ENCODE results near the gene NFYC.
A peak's percentile ranks its signal among the peaks of the same experiment; 100 is the strongest.

NFYC gene

GRCh38 chr1:40692429-40692895 is 958 bp downstream of the NFYC start:
- H3K27me3 ChIP-seq: no peaks in the 10 kb centered on the region
- intact Hi-C loops (cut with DNase I; ENCODE audit: low total_unique reads): no loop called here
- H3K9me3 ChIP-seq: no peaks in the 10 kb centered on the region
- H3K4me1 ChIP-seq: peaks cover 0 to 42% (median 18%) of the 10 kb centered on the region in 4 donors
- no peak for DNase-seq
- H3K4me3 ChIP-seq: peak overlapping the region; percentile 85 to 97
- H3K27ac ChIP-seq: peak overlapping the region; percentile 99
- no peak for TF ChIP-seq CTCF (IDR thresholded peaks at IDR 0.05)
- H3K36me3 ChIP-seq: peaks cover 0 to 6% (median 0%) of the 10 kb centered on the region in 3 donors

GRCh38 chr1:40693425-40693824 is 1.9 kb downstream of the NFYC start:
- intact Hi-C loops (cut with DNase I; ENCODE audit: low total_unique reads): no loop called here
- H3K4me3 ChIP-seq: no peak overlapping the region
- no peaks in the 10 kb centered on the region for H3K27me3 ChIP-seq
- TF ChIP-seq CTCF (IDR thresholded peaks at IDR 0.05): no peak
- no peaks in the 10 kb centered on the region for H3K9me3 ChIP-seq
- DNase-seq: no peak
- H3K27ac ChIP-seq: peak overlapping the region; percentile 99
- H3K36me3 ChIP-seq: peaks cover 0 to 6% (median 0%) of the 10 kb centered on the region in 3 donors
- peaks cover 0 to 43% (median 18%) of the 10 kb centered on the region in 4 donors for H3K4me1 ChIP-seq

- Histone ChIP-seq H3K27ac (peak overlapping the region in 1 of 2 donors; percentile 99), H3K36me3 (peaks cover 0 to 6% (median 0%) of the 10 kb centered on the region in 3 donors), H3K4me3 (no peak overlapping the region), H3K27me3 (no peaks in the 10 kb centered on the region), H3K9me3 (no peaks in the 10 kb centered on the region), H3K4me1 (peaks cover 0 to 53% (median 23%) of the 10 kb centered on the region in 4 donors)
- DNase-seq: no peak
- TF ChIP-seq CTCF (IDR thresholded peaks at IDR 0.05): no peak
- intact Hi-C loops (cut with DNase I; ENCODE audit: low total_unique reads): no loop called here
Observed at GRCh38 chr1:40694353-40694874, 2.9 kb downstream of the NFYC start.

GRCh38 chr1:40696294-40696693 is 4.8 kb downstream of the NFYC start:
- Histone ChIP-seq H3K4me1 (peaks cover 0 to 61% (median 31%) of the 10 kb centered on the region in 4 donors), H3K36me3 (peaks cover 0 to 6% (median 0%) of the 10 kb centered on the region in 3 donors), H3K9me3 (no peaks in the 10 kb centered on the region), H3K27me3 (no peaks in the 10 kb centered on the region), H3K27ac (no peak overlapping the region), H3K4me3 (no peak overlapping the region)
- no peak for TF ChIP-seq CTCF (IDR thresholded peaks at IDR 0.05)
- intact Hi-C loops (cut with DNase I; ENCODE audit: low total_unique reads): no loop called here
- DNase-seq: no peak

GRCh38 chr1:40697436-40697835 is 5.9 kb downstream of the NFYC start:
- Histone ChIP-seq H3K36me3 (peaks cover 0 to 6% (median 0%) of the 10 kb centered on the region in 3 donors), H3K27me3 (no peaks in the 10 kb centered on the region), H3K27ac (no peak overlapping the region), H3K9me3 (no peaks in the 10 kb centered on the region), H3K4me3 (no peak overlapping the region), H3K4me1 (peaks cover 0 to 65% (median 31%) of the 10 kb centered on the region in 4 donors)
- no peak for DNase-seq
- TF ChIP-seq CTCF (IDR thresholded peaks at IDR 0.05): no peak
- intact Hi-C loops (cut with DNase I; ENCODE audit: low total_unique reads): no loop called here

Data from tibial artery (tissue), 4 donors.